ENCODE measurements around the gene PTPRD.
A peak's percentile ranks its signal among the peaks of the same experiment; 100 is the strongest.

Gene PTPRD

GRCh38 chr9:8604201-8604600 lies 2008.6 kb downstream of the PTPRD start:
- no peak for DNase-seq

GRCh38 chr9:8600914-8601680 lies 2011.7 kb downstream of the PTPRD start:
- DNase-seq, result peak; percentile 49

GRCh38 chr9:8599937-8600336 lies 2012.9 kb downstream of the PTPRD start:
- peak; percentile 43 for DNase-seq

- DNase-seq, result no peak
These were observed 2023.3 kb downstream of the PTPRD start for GRCh38 chr9:8589476-8589875.

- no peak for DNase-seq
These were observed 2027.8 kb downstream of the PTPRD start for GRCh38 chr9:8585036-8585435.

- DNase-seq, result peak; percentile 54
These were observed 2033.1 kb downstream of the PTPRD start for GRCh38 chr9:8579661-8580060.

- no peak for DNase-seq
These were observed 2036.1 kb downstream of the PTPRD start for GRCh38 chr9:8576741-8577140.

GRCh38 chr9:8574846-8575245 lies 2038.0 kb downstream of the PTPRD start:
- DNase-seq, result no peak

GRCh38 chr9:8572209-8572608 lies 2040.6 kb downstream of the PTPRD start:
- no peak for DNase-seq

- DNase-seq, result no peak
These were observed 2041.2 kb downstream of the PTPRD start for GRCh38 chr9:8571643-8572042.

GRCh38 chr9:8570776-8571175 lies 2042.0 kb downstream of the PTPRD start:
- DNase-seq, result peak; percentile 97

- DNase-seq, result no peak
These were observed 2043.0 kb downstream of the PTPRD start for GRCh38 chr9:8569823-8570222.

GRCh38 chr9:8567963-8568579 lies 2044.7 kb downstream of the PTPRD start:
- peak; percentile 86 for DNase-seq

- no peak for DNase-seq
These were observed 2047.8 kb downstream of the PTPRD start for GRCh38 chr9:8564960-8565359.

GRCh38 chr9:8560560-8561525 lies 2052.0 kb downstream of the PTPRD start:
- peak; percentile 81 for DNase-seq

GRCh38 chr9:8558176-8558575 lies 2054.6 kb downstream of the PTPRD start:
- DNase-seq, result peak; percentile 74

- no peak for DNase-seq
These were observed 2056.9 kb downstream of the PTPRD start for GRCh38 chr9:8555762-8556500.

GRCh38 chr9:8553444-8553843 lies 2059.4 kb downstream of the PTPRD start:
- DNase-seq, result no peak

GRCh38 chr9:8552732-8553131 lies 2060.1 kb downstream of the PTPRD start:
- DNase-seq, result no peak

GRCh38 chr9:8549214-8549613 lies 2063.6 kb downstream of the PTPRD start:
- DNase-seq, result no peak

- no peak for DNase-seq
These were observed 2069.6 kb downstream of the PTPRD start for GRCh38 chr9:8543219-8543618.

- DNase-seq, result no peak
These were observed 2070.3 kb downstream of the PTPRD start for GRCh38 chr9:8542537-8542936.

Measured in NCI-H69 (cell line).